GM12878 (cell line): ENCODE results near the gene GLP1R. TPM values are rescaled to one million over a fixed set of nuclear protein-coding genes. Genes with fewer than 3 reads are reported as not detected.

Experiments
- ATAC-seq: fragments of 200-7000 bp; cut with Tn5 transposase; 3 replicates; pipeline ENCODE4 v1.9.1; 2020; ENCODE audit warnings: mild to moderate bottlenecking, moderate library complexity
- BruUV-seq: library from RNA; stranded (reverse); fragments of 400-500 nt; replicated peaks from 2 replicates; lab custom pipeline; 2021; lab: Mats Ljungman, UMichigan
- CTCF ChIA-PET: fragments of 300-600 bp; sonication (Branson Sonifier 250); formaldehyde crosslinking; extraction: SDS; loops from one replicate; lab custom pipeline; 2021; ENCODE audit warnings: inconsistent platforms; lab: Yijun Ruan, JAX
- POLR2A ChIA-PET: fragments of 350-600 bp; formaldehyde crosslinking; extraction: SDS; loops from one replicate; lab custom pipeline; 2021; ENCODE audit warnings: inconsistent platforms; lab: Charles Lee
- RAD21 ChIA-PET: fragments of 300-600 bp; sonication (Branson Sonifier 250); formaldehyde crosslinking; loops from one replicate; lab custom pipeline; 2023; ENCODE audit warnings: antibody characterized with exemption; ENCODE audit not compliant: unreplicated experiment; lab: Charles Lee
- SMC1A ChIA-PET: fragments of 300-600 bp; sonication (Branson Sonifier 250); formaldehyde crosslinking; loops from one replicate; lab custom pipeline; 2023; ENCODE audit not compliant: unreplicated experiment, uncharacterized antibody; lab: Charles Lee
- DNase-seq: peaks from one replicate; pipeline ENCODE4 v3.0.0-alpha.2; 2011; ENCODE audit warnings: low read depth, low spot score
- FAIRE-seq: peaks from 3 replicates; lab custom pipeline; 2011; peaks lifted over from hg19 to GRCh38; lab: Jason Lieb, UNC
- H2AFZ ChIP-seq: 2 replicates; pipeline ENCODE4 v1.6.0; 2011; ENCODE audit warnings: low read depth, low read length, control low read depth; ENCODE audit not compliant: control insufficient read depth
- H3K27ac ChIP-seq: 2 replicates; pipeline ENCODE4 v1.5.1; 2011; ENCODE audit warnings: control low read depth; ENCODE audit not compliant: control insufficient read depth, insufficient read depth
- H3K27me3 ChIP-seq, 2 experiments: replicated peaks in 1 of 2; 2 replicates each; pipeline versions ENCODE4 v1.6.0 to v1.6.1; 2011; ENCODE audit warnings: low read length in 1 of 2; ENCODE audit not compliant: control insufficient read depth in 2 of 2, insufficient read depth in 2 of 2
- H3K36me3 ChIP-seq, 2 experiments: 2 replicates each; pipeline ENCODE4 v1.5.1; 2011; ENCODE audit warnings: low read length in 1 of 2; ENCODE audit not compliant: control insufficient read depth in 2 of 2, insufficient read depth in 2 of 2
- H3K4me1 ChIP-seq: 2 replicates; pipeline ENCODE4 v1.6.1; 2011; ENCODE audit warnings: mild to moderate bottlenecking, low read length, moderate library complexity, mixed read lengths; ENCODE audit not compliant: control insufficient read depth, insufficient read depth
- H3K4me2 ChIP-seq: 2 replicates; pipeline ENCODE4 v1.6.0; 2011; ENCODE audit warnings: control low read depth; ENCODE audit not compliant: control insufficient read depth, insufficient read depth
- H3K4me3 ChIP-seq: fragments of 200-600 bp; sonication (generic); 2 replicates; pipeline ENCODE4 v1.5.1; 2016
- H3K79me2 ChIP-seq: 2 replicates; pipeline ENCODE4 v1.6.0; 2011; ENCODE audit warnings: low read length; ENCODE audit not compliant: control insufficient read depth, insufficient read depth
- H3K9ac ChIP-seq: 2 replicates; pipeline ENCODE4 v1.8.0; 2011; ENCODE audit warnings: low read length, control low read depth, mixed read lengths; ENCODE audit not compliant: control insufficient read depth, insufficient read depth
- H3K9me3 ChIP-seq: replicated peaks from 3 replicates; pipeline ENCODE4 v1.5.1; 2011; ENCODE audit warnings: mild to moderate bottlenecking, low read length; ENCODE audit not compliant: control insufficient read depth, insufficient read depth
- H4K20me1 ChIP-seq: 2 replicates; pipeline ENCODE4 v1.6.0; 2011; ENCODE audit not compliant: control insufficient read depth, insufficient read depth
- ATF2 ChIP-seq: IDR thresholded peaks from 2 replicates; pipeline ENCODE4 v1.6.1; 2012; ENCODE audit warnings: low read length, inconsistent platforms
- CHD4 ChIP-seq: fragments of 200-600 bp; sonication (generic); IDR thresholded peaks from 2 replicates; pipeline ENCODE4 v1.6.1; 2016; ENCODE audit warnings: mild to moderate bottlenecking
- CREB1 ChIP-seq: IDR thresholded peaks from 2 replicates; pipeline ENCODE4 v1.6.1; 2012; ENCODE audit warnings: low read depth, mild to moderate bottlenecking, inconsistent platforms
- ESRRA ChIP-seq: IDR thresholded peaks from 2 replicates; pipeline ENCODE4 v1.6.1; 2012; ENCODE audit warnings: mild to moderate bottlenecking, low read length, improper control_type of control experiment
- HDAC6 ChIP-seq: fragments of 200-600 bp; sonication (generic); IDR thresholded peaks from one replicate; pipeline ENCODE4 v1.8.0; 2017; ENCODE audit warnings: antibody characterized with exemption; ENCODE audit not compliant: unreplicated experiment
- LARP7 ChIP-seq: fragments of 450-650 bp; IDR thresholded peaks from 2 replicates; pipeline ENCODE4 v1.6.1; 2017; ENCODE audit warnings: mild to moderate bottlenecking
- MEF2A ChIP-seq: IDR thresholded peaks from 2 replicates; pipeline ENCODE4 v1.6.1; 2011; ENCODE audit warnings: low read depth, mild to moderate bottlenecking, low read length, moderate library complexity; ENCODE audit not compliant: insufficient read depth
- NBN ChIP-seq: fragments of 450-650 bp; IDR thresholded peaks from 2 replicates; pipeline ENCODE4 v1.6.1; 2016
- NFYA ChIP-seq: IDR thresholded peaks from 2 replicates; pipeline ENCODE4 v1.6.1; 2011; ENCODE audit warnings: low read depth, mild to moderate bottlenecking, low read length, improper control_type of control experiment, borderline replicate concordance
- NR2C1 ChIP-seq: fragments of 450-650 bp; IDR thresholded peaks from 2 replicates; pipeline ENCODE4 v1.6.1; 2017; ENCODE audit warnings: antibody characterized with exemption, mild to moderate bottlenecking, moderate library complexity
- RAD21 ChIP-seq: IDR thresholded peaks from 2 replicates; pipeline ENCODE4 v1.6.1; 2011; ENCODE audit warnings: mild to moderate bottlenecking, low read depth, low read length, moderate library complexity; ENCODE audit not compliant: insufficient read depth
- SIN3A ChIP-seq: IDR thresholded peaks from 2 replicates; pipeline ENCODE4 v1.6.1; 2012; ENCODE audit warnings: low read depth, low read length, improper control_type of control experiment
- SREBF2 ChIP-seq: IDR thresholded peaks from 2 replicates; pipeline ENCODE4 v1.6.1; 2012; ENCODE audit warnings: mild to moderate bottlenecking, low read length
- SUPT20H ChIP-seq: IDR thresholded peaks from 2 replicates; pipeline ENCODE4 v1.6.1; 2011; ENCODE audit warnings: low read depth, mild to moderate bottlenecking, low read length, moderate library complexity, borderline replicate concordance; ENCODE audit not compliant: control insufficient read depth
- WGBS: methylation state at CpG from one replicate; pipeline ENCODE4 v1.1.6; 2016; ENCODE audit warnings: low lambda C conversion rate; ENCODE audit not compliant: insufficient replicate concordance, insufficient coverage; ENCODE audit errors: missing lambda C conversion rate; 5-methylcytosine and 5-hydroxymethylcytosine counted together
- in situ Hi-C: fragments of 300-500 bp; cut with MboI; formaldehyde crosslinking; loops from 9 replicates; pipeline ENCODE4 v1.14.3; 2018; ENCODE audit warnings: mixed read lengths
- intact Hi-C: fragments of 100-400 bp; cut with micrococcal nuclease; formaldehyde crosslinking; loops from one replicate; pipeline ENCODE4 v1.14.2; 2022; ENCODE audit not compliant: unreplicated experiment
- polyA plus RNA-seq, 11 experiments: library from polyadenylated mRNA; depleted of rRNA in 4 of 11; unstranded in 6 of 11; stranded (reverse) in 5 of 11; fragments of >200 nt; fragmentation: Nextera tagmentation in 4 of 11; fragmentation: Illumina TruSeq in 1 of 11; extraction: Ambion mirVana in 4 of 11; extraction: Trizol in 1 of 11; gene quantifications; 1 replicate in 1 of 11; 2 replicates in 10 of 11; pipeline versions ENCODE4 v1.2.1 to v1.2.3, GENCODE V29; 2011 to 2016; ENCODE audit warnings: inconsistent platforms in 2 of 11, missing spikeins in 2 of 11, low read depth in 1 of 11
- total RNA-seq, 4 experiments: library from RNA; depleted of rRNA in 3 of 4; stranded (reverse); fragments of >200 nt in 3 of 4; fragmentation: Illumina TruSeq in 1 of 4; extraction: Trizol in 1 of 4; gene quantifications; 2 replicates each; pipeline versions ENCODE4 v1.2.1 to v1.2.3, GENCODE V29; 2013 to 2021
- TF ChIP-seq, protein P1 (sequence below): fragments of 450-650 bp; formaldehyde crosslinking; IDR thresholded peaks from 2 replicates; pipeline ENCODE4 v1.4.0; 2022; ENCODE audit warnings: mild to moderate bottlenecking, moderate library complexity

The GLP1R gene
- total and polyA plus RNA-seq, 10 of the 15 experiments (the other 5 are each of a cell fraction or from before 2014, with no cell fraction given) = 0.01 TPM; not detected in 9

DNA sequence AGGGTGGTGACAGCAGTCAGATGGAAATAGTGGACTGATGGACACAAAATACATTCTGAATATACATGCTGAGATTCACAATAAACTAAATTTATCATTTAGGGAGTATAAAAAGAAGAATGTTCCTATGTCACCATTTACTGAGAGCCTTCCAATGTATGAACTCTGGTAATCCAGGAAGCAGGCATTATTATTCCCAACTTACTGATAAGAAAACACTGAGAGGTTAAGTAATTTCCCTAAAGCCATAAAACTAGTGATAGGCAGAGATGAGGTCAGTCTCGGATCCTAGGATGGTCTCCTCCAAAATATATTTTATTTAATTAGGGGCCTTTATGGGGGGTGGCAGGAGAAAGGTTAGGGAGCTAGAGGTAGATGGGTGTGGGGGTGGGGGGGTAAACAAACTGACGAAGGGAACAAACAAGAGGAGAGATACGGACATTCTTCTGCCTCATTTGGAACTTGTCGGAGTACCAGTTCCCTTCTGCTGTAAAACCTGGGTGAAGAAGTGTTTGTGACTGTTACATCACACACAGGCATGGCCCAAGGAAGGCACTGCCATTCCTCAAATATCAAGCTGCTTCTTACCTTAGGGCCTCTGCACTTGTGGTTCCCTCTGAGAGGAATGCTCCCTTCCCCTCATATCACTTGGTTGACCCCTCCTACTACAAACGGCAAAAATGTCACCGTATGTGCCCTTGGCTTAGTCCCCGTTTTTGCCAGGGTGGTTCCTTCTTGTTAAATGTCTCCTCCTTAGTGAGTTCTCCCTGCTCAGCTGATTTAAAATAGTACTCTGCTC is 59.7 kb downstream of the GLP1R start (continued):
- TF ChIP-seq ESRRA = no peak
- TF ChIP-seq NBN = no peak
- no peak for TF ChIP-seq LARP7
- no peak for TF ChIP-seq CREB1

- DNase-seq (no peak), FAIRE-seq (no peak), ATAC-seq (no peak)
- Histone ChIP-seq H3K4me1 (peaks cover 3% of the 10 kb centered on the region; the same call in 1 of the 2 replicates), H3K9ac (no peak overlapping the region), H3K27me3 (no peaks in the 10 kb centered on the region), H3K4me2 (no peak overlapping the region), H3K9me3 (no peaks in the 10 kb centered on the region), H3K79me2 (no peaks in the 10 kb centered on the region), H3K4me3 (no peak overlapping the region), H4K20me1 (no peaks in the 10 kb centered on the region), H3K36me3 (no peaks in the 10 kb centered on the region), H3K27ac (no peak overlapping the region), H2AFZ (no peak overlapping the region)
- SMC1A ChIA-PET = interaction anchor here (0.6 to 1.5 kb wide), 2 partner anchors 192 to 732 kb away, joined by 3 to 5 read pairs; no protein-coding TSS in a partner anchor
- RAD21 ChIA-PET = no interaction called here
- WGBS = 59% methylated on average over 5 of the region's 5 CpGs
- intact Hi-C loops (no loop called here), in situ Hi-C loops (no loop called here)
- CTCF ChIA-PET = interaction anchor here (1.5 to 1.7 kb wide), 2 partner anchors 9 to 93 kb away, joined by 3 to 4 read pairs; no protein-coding TSS in a partner anchor
- POLR2A ChIA-PET = no interaction called here
- no TSS peak for BruUV-seq
- TF ChIP-seq SREBF2 (no peak), NR2C1 (no peak), SIN3A (no peak), CHD4 (no peak), ATF2 (no peak), SUPT20H (no peak), RAD21 (no peak), NFYA (no peak), HDAC6 (no peak), MEF2A (no peak)
- TF ChIP-seq, protein P1, sequence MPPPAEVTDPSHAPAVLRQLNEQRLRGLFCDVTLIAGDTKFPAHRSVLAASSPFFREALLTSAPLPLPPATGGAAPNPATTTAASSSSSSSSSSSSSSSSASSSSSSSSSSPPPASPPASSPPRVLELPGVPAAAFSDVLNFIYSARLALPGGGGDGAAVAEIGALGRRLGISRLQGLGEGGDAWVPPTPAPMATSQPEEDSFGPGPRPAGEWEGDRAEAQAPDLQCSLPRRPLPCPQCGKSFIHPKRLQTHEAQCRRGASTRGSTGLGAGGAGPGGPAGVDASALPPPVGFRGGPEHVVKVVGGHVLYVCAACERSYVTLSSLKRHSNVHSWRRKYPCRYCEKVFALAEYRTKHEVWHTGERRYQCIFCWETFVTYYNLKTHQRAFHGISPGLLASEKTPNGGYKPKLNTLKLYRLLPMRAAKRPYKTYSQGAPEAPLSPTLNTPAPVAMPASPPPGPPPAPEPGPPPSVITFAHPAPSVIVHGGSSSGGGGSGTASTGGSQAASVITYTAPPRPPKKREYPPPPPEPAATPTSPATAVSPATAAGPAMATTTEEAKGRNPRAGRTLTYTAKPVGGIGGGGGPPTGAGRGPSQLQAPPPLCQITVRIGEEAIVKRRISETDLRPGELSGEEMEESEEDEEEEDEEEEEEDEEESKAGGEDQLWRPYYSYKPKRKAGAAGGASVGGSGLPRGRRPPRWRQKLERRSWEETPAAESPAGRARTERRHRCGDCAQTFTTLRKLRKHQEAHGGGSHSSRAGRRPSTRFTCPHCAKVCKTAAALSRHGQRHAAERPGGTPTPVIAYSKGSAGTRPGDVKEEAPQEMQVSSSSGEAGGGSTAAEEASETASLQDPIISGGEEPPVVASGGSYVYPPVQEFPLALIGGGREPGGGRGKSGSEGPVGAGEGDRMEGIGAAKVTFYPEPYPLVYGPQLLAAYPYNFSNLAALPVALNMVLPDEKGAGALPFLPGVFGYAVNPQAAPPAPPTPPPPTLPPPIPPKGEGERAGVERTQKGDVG (CRISPR knock-in tag) = no peak
Measured at GRCh38 chr6:39111280-39111679, 62.7 kb downstream of the GLP1R start.
